SK-N-SH (cell line): ENCODE data around the gene PRR12.

Source experiments
- CTCF ChIP-seq: fragments of 200-600 bp; sonication (generic); IDR thresholded peaks from 2 replicates; pipeline ENCODE4 v1.6.1; 2017; ENCODE audit warnings: antibody characterized with exemption, mild to moderate bottlenecking, moderate library complexity
- SMC3 ChIP-seq: IDR thresholded peaks from 2 replicates; pipeline ENCODE4 v1.6.1; 2012; ENCODE audit warnings: low read depth, low read length, improper control_type of control experiment

GRCh38 chr19:49656456-49657109, 65.6 kb downstream of the PRR12 start:
- TF ChIP-seq SMC3 = no peak
- TF ChIP-seq CTCF = no peak
